22Rv1 (cell line): ENCODE data around the gene FAM219A.

ENCODE experiments used
- CTCF ChIP-seq: fragments of 450-650 bp; IDR thresholded peaks from 2 replicates; pipeline ENCODE4 v1.5.1; 2017; ENCODE audit warnings: mild to moderate bottlenecking
- ZFX ChIP-seq: fragments of 450-650 bp; IDR thresholded peaks from 2 replicates; pipeline ENCODE4 v1.6.1; 2017; ENCODE audit warnings: antibody characterized with exemption, borderline replicate concordance

- TF ChIP-seq CTCF = no peak
- TF ChIP-seq ZFX = no peak
These were observed 49.2 kb upstream of the FAM219A start for GRCh38 chr9:34507556-34507955.
